Activated naive CD4-positive, alpha-beta T cell treated with anti-CD3 and anti-CD28 coated beads, Interleukin-2, amount 50 U/mL, for 16 hours (primary cell): ENCODE measurements around the gene DGKI.

Source experiments
- DNase-seq: peaks from one replicate; pipeline ENCODE4 v3.0.0-alpha.2; 2020

DGKI gene

GRCh38 chr7:137787301-137787976 is 59.3 kb downstream of the DGKI start:
- DNase-seq: no peak

DNA sequence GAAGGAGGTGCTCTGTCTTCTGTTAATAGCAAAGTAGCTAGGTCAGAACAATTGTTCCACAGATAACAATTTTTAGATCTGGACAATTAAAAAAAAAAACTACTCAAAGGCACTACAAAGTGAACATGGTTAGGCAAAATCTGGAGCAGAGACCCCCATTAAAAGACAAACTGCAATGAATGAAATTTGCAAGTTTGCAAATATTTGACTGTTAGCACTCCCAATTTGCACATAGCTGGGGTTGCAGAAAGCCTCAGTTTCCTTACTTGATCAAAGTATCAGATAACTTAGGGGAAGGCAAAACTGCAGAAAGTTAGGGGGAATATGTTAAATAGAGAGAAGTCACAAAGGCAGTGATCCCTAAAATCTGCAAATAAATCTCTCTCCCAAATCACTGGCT is 68.3 kb downstream of the DGKI start:
- DNase-seq: no peak

DNA sequence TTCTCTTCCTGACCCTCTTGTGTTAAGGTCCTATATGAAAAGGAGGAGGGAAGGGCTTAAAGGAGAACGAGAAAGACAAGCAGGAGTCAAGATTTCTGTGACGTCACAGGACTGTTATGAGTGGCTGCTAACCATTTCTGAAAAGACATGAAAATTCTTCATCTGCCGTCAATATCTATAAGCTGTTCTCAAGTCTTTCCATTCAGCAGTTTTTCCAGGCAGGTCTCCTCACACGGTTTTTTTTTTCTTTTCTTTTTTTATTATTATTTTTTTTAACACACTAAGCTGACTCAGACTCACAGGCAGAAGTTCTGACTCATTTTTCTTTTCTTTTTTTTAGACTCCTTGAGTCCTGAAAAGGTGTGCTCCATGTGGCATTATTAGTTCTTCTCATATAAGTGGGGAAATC is 72.0 kb downstream of the DGKI start:
- no peak for DNase-seq

DNA sequence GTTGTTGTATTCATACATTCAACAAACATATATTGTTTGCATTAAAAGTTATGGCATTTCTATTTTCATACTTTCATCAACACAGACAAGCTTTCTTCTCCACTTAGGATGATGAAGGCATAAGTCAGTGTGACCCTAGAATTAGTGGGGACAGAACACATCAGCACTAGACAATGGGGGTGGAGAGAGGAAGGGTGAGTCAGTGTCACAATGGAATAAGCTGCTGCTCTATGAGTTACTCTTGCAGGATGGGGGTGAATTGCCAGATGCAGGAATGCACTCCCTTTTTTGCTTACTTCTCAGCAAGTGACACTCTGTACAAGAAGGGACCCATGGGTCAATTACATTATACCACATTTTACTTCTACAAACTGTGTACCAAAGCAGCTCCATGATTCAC is 74.0 kb downstream of the DGKI start:
- no peak for DNase-seq

DNA sequence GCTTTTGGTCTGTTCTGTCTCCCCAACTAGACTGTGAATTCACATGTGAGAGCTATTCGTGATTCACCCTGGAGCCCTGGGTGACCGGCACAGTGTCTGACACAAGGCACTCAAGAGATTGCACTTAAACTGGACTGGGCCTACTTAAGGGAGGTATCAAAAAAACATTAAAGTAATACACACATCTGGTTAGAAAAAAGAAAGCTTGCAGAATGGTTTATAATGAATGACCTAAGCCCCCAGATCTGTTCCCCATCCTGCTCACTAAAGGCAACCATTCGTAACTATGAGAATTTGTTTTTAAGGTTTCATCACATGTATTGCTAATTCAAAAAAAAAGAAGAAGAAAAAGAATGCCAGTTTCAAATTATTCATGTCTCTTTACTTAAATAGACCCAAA is 74.5 kb downstream of the DGKI start:
- no peak for DNase-seq

GRCh38 chr7:137771679-137772078 is 75.1 kb downstream of the DGKI start:
- DNase-seq: no peak

DNA sequence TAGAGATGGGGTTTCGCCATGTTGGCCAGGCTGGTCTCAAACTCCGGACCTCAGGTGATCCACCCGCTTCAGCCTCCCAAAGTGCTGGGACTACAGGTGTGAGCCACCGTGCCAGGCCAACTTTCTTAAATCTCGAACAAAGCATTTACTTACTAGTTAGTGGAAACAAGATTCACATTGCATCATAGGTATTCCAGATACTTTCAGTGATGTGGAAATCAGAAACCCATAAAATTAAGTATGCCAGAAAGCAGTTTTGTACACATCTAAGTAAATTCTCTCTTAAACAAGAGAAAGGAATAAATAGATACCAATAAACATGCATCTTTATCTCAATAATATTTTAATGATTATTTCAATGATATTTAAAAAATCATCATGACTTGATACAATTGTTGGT is 75.5 kb downstream of the DGKI start:
- DNase-seq: no peak

DNA sequence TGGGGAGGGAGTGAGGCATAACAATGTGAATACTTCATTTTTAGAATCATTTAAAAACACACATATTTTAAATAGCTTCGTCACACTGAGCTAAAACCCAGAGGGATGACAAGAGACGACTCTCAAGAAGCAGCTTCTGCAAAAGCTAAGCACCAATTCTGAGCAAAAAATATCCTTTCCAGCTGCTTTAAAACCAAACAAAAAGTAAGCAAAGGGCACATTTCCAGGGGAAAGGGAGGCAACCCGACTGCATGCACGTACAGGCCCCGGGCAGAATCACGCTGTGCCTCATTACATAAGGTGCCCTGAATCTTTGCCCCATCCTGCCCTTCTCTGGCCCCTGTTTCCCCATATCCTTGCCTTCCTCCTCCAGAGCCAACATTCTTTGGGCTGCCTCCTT is 78.4 kb downstream of the DGKI start:
- DNase-seq: no peak

GRCh38 chr7:137762334-137762733 is 84.4 kb downstream of the DGKI start:
- no peak for DNase-seq

DNA sequence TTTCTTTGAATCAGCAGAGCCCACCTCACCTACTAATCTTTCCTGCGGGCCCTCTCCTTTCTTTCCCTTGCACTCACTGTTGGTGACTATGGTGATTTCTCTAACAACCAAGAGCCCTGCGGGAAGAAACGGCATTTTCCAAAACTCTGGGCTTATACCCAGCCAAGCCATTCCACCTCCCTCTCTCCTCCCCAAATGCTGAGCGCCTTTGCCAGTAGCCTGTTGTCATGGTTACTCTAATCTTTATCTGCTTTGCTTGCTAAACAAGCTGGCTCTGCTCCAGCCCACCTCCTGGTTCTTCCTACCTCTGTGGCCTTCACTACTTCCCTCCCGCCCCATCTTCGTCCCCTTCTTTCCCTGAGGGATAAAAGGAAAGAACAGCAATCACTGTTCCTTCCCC is 86.7 kb downstream of the DGKI start:
- DNase-seq: no peak

- no peak for DNase-seq
These were observed 89.4 kb downstream of the DGKI start for GRCh38 chr7:137757146-137757925.

GRCh38 chr7:137755846-137756651 is 90.7 kb downstream of the DGKI start:
- no peak for DNase-seq

DNA sequence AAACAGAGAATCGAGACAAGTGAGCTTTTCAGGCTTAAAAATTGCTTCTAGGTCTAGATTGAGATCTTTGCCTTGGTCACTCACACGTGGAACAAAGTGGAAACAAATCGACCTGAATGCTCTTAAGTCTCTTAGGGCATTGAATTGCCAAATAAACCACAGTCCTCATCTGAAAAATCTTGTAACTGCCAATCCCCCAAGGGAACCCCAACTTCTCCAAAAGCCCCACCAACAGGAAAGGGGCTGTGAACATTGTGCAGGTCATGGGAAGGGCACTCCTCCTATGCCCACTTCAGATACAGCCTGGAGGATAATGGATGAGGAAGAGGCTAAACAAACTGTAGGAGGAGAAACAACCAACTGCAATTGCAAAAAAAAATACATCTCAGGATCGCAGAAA is 91.3 kb downstream of the DGKI start:
- no peak for DNase-seq

GRCh38 chr7:137753948-137754851 is 92.6 kb downstream of the DGKI start:
- no peak for DNase-seq

DNA sequence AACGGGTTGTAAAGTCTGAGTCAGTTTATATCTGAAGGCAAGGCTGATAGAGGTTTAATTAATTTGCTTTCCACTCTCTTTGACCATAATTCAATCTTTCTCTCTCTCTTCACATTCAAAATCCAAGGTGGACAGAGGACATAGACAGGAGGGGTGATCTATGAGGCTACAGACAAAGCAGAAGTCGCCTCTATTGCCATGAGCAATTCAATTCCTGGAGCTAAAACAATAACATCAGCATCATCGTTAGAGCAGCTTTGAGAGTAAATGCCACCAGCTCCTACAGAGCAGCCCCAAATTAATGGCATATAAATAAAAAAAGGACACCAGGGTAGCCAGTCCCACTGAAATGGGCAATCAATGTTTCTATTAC is 93.2 kb downstream of the DGKI start:
- DNase-seq: no peak

GRCh38 chr7:137753067-137753466 is 93.7 kb downstream of the DGKI start:
- no peak for DNase-seq

DNA sequence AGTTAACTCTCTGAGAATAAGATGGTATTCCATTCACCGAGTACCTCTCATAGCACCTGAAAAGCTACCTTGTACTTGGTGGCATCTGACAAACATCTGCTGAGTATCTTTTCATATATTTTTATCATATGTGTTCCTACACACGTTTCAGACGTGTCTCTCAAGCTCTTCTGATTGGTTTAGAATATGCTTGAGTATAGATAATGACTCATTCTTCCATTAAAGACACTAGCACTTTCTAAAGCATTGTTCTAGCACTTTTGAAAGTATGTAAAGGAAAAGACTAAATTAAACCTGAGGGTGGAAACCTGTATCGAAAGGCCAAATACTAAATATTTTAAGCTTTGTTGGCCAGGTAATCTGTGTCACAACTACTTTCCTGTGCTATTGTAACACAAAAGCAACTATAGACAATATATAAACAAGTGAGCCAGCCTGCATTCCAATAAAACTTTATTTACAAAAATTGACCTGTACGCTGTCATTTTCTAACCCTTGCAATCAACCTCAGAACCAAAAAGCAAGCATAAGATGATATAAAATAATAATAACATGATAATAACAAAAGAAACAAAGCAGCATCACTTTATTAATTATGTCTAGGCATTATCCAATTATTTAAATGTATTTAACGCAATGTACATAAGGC is 95.3 kb downstream of the DGKI start:
- no peak for DNase-seq

DNA sequence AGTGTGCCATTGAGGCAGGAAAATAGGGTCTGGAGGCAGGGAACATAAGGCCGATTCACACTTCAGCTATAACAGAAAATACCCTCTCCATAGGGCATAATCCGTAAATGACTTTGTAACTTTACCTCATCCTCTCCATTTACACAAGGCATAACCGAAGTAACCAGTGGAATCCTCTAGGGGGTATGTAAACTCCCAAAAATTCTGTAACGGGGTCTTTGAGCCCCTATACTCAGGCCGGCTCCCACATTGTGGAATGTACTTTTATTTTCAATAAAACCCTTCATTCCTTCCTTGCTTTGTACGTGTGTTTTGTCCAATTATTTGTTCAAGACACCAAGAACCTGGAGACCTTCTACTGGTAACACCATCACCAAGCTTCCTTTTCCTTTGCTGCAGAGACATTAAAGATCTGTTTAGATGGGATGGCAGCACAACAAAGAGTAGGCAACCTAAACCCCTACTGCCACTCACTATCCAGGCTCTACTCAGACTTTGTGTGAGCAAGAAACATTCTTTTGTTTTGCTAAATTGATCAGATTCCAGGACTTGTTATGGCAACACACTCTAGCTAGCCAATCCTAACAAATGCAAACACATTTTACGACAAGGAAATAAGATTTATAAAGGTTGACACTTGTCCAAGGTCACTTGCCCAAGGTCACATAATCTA is 99.3 kb downstream of the DGKI start:
- no peak for DNase-seq

GRCh38 chr7:137743021-137743420 is 103.8 kb downstream of the DGKI start:
- no peak for DNase-seq

GRCh38 chr7:137742051-137742450 is 104.7 kb downstream of the DGKI start:
- DNase-seq: no peak

GRCh38 chr7:137741443-137741842 is 105.3 kb downstream of the DGKI start:
- DNase-seq: no peak

GRCh38 chr7:137734221-137734620 is 112.6 kb downstream of the DGKI start:
- DNase-seq: no peak
